ENCODE measurements around the gene CNGA3. TPM values are rescaled to one million over a fixed set of nuclear protein-coding genes. Genes with fewer than 3 reads are reported as not detected.
"Not testable (repeated sequence)": the region's sequence is repeated elsewhere in the genome, so short reads cannot be mapped to it uniquely, and the experiment has no call there.

The CNGA3 gene
- polyA plus RNA-seq: under 1 TPM; 0.02 to 0.05 TPM

GRCh38 chr2:98346311-98347236 is at the start of gene CNGA3:
Gene CNGA3, plus strand, starts transcription at chr2:98346456. Its CDS starts 23,520 bp downstream, at chr2:98369976.
- 6 to 9% methylated on average over 72 of the region's 72 CpGs for WGBS, 2 donors
- Histone ChIP-seq H3K36me3 (ENCODE audit: control insufficient read depth in 2 of 2, insufficient read depth in 2 of 2, low read length in 1 of 2) (no peaks in the 10 kb centered on the region), H3K27me3 (ENCODE audit: control insufficient read depth in 1 of 2, insufficient read depth in 2 of 2, low read length in 2 of 2) (peaks cover 8 to 29% of the 10 kb centered on the region in 2 donors), H3K4me1 (ENCODE audit: control insufficient read depth in 2 of 2, insufficient read depth in 2 of 2, low read length in 1 of 2) (peaks cover 5 to 6% of the 10 kb centered on the region in 2 donors), H3K9me3 (ENCODE audit: control insufficient read depth in 2 of 2, insufficient read depth in 1 of 2, low read depth in 1 of 2, low read length in 1 of 2) (peaks cover 0 to 6% of the 10 kb centered on the region in 2 donors), H3K27ac (ENCODE audit: low read depth in 2 of 2, low read length in 1 of 2) (no peak within 1 kb of the TSS), H3K4me3 (ENCODE audit: low read depth in 1 of 2, low read length in 2 of 2) (peak within 1 kb of the TSS in 1 of 2 donors; percentile 15)

GRCh38 chr2:98297817-98298682 is 48.2 kb upstream of the CNGA3 start:
- H3K4me3 ChIP-seq (ENCODE audit: low read depth in 1 of 2, low read length in 2 of 2): no peak overlapping the region
- H3K27ac ChIP-seq (ENCODE audit: low read depth in 2 of 2, low read length in 1 of 2): no peak overlapping the region
- H3K9me3 ChIP-seq (ENCODE audit: control insufficient read depth in 2 of 2, insufficient read depth in 1 of 2, low read depth in 1 of 2, low read length in 1 of 2): no peaks in the 10 kb centered on the region
- no peaks in the 10 kb centered on the region for H3K27me3 ChIP-seq (ENCODE audit: control insufficient read depth in 1 of 2, insufficient read depth in 2 of 2, low read length in 2 of 2)
- H3K4me1 ChIP-seq (ENCODE audit: control insufficient read depth in 2 of 2, insufficient read depth in 2 of 2, low read length in 1 of 2): peaks cover 0 to 8% of the 10 kb centered on the region in 2 donors
- no peaks in the 10 kb centered on the region for H3K36me3 ChIP-seq (ENCODE audit: control insufficient read depth in 2 of 2, insufficient read depth in 2 of 2, low read length in 1 of 2)
- 68 to 76% methylated on average over 12 of the region's 12 CpGs for WGBS, 2 donors

- H3K4me3 ChIP-seq (ENCODE audit: low read depth in 1 of 2, low read length in 2 of 2): no peak overlapping the region
- peaks cover 0 to 8% of the 10 kb centered on the region in 2 donors for H3K4me1 ChIP-seq (ENCODE audit: control insufficient read depth in 2 of 2, insufficient read depth in 2 of 2, low read length in 1 of 2)
- 58 to 68% methylated on average over 6 of the region's 6 CpGs for WGBS, 2 donors
- no peaks in the 10 kb centered on the region for H3K27me3 ChIP-seq (ENCODE audit: control insufficient read depth in 1 of 2, insufficient read depth in 2 of 2, low read length in 2 of 2)
- no peaks in the 10 kb centered on the region for H3K36me3 ChIP-seq (ENCODE audit: control insufficient read depth in 2 of 2, insufficient read depth in 2 of 2, low read length in 1 of 2)
- H3K9me3 ChIP-seq (ENCODE audit: control insufficient read depth in 2 of 2, insufficient read depth in 1 of 2, low read depth in 1 of 2, low read length in 1 of 2): no peaks in the 10 kb centered on the region
- no peak overlapping the region for H3K27ac ChIP-seq (ENCODE audit: low read depth in 2 of 2, low read length in 1 of 2)
These were observed 47.5 kb upstream of the CNGA3 start for GRCh38 chr2:98298683-98299164.

DNA sequence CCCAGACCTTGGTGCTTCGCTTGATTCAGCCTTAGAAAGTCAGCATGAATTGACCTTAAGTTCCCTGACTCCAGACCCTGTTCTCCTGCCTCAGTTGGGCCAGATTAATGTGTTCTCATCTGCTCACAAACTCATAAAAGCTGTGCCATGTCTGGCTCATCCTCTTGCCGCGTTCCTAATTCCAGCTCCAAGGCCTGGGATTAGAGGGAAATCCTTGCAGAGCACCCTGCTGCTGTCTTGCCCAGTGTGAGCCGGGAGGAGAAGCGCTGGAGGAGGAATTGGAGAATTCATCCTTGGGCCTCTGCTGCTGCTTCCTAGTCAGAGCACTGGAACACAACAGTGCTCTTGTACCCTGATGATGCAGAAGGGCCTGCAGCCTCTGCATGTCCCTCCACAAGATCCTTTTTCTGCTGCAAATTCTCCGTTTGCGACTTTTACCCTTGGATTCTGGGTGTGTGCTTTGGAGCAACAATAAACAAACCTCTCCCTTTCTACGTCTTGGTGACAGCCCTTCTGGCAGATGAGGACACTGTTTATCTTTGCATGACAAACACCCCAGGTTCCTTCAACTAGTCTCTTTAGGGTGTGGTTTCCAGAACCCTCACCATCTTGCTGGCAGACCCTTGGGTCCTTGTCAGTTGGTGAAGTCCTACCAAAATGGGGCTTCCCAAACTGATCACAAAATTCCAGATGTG is 46.9 kb upstream of the CNGA3 start:
- Histone ChIP-seq H3K27me3 (ENCODE audit: control insufficient read depth in 1 of 2, insufficient read depth in 2 of 2, low read length in 2 of 2) (no peaks in the 10 kb centered on the region), H3K4me3 (ENCODE audit: low read depth in 1 of 2, low read length in 2 of 2) (no peak overlapping the region), H3K27ac (ENCODE audit: low read depth in 2 of 2, low read length in 1 of 2) (no peak overlapping the region), H3K9me3 (ENCODE audit: control insufficient read depth in 2 of 2, insufficient read depth in 1 of 2, low read depth in 1 of 2, low read length in 1 of 2) (no peaks in the 10 kb centered on the region), H3K36me3 (ENCODE audit: control insufficient read depth in 2 of 2, insufficient read depth in 2 of 2, low read length in 1 of 2) (no peaks in the 10 kb centered on the region), H3K4me1 (ENCODE audit: control insufficient read depth in 2 of 2, insufficient read depth in 2 of 2, low read length in 1 of 2) (peaks cover 0 to 8% of the 10 kb centered on the region in 2 donors)
- 65 to 68% methylated on average over 8 of the region's 8 CpGs for WGBS, 2 donors

DNA sequence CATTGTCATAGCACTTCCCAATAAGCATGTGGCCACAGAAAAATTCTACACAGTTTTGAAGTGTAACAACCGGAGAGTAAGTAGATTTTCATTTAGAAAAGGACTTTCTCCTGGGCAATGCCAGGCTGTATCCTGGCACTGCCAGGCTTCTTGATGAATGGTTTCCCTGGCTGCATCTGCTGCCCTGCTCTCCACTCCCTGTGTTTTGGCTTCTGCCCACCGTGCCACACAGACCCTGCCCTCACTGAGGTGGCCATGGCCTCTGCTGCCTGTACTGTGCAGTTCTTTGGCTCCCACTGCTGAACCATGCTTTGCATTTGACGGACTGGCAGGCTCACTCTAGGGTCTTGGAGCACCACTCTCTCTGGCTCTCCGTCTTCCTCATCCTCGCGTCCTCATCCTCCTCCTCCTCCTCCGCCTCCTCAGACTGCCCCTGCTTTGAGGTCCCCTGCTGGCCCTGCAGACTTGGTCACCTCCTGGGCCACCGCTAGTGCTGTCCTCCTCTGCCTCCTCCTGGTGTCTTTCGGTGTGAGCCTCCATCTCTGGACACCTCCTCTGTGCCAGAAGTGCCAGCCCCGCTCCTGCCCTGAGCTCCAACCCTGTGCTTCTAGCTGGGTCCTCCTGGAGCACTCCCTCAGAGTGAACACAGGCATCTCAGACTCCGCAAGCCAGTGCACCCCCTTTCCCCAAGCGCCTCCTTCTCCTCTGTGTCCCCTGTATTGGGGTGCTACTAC is 45.9 kb upstream of the CNGA3 start:
- 88 to 90% methylated on average over 12 of the region's 12 CpGs for WGBS, 2 donors
- H3K36me3 ChIP-seq (ENCODE audit: control insufficient read depth in 2 of 2, insufficient read depth in 2 of 2, low read length in 1 of 2): no peaks in the 10 kb centered on the region

GRCh38 chr2:98301469-98301868 is 44.8 kb upstream of the CNGA3 start:
- no peaks in the 10 kb centered on the region for H3K36me3 ChIP-seq (ENCODE audit: control insufficient read depth in 2 of 2, insufficient read depth in 2 of 2, low read length in 1 of 2)
- H3K27me3 ChIP-seq (ENCODE audit: control insufficient read depth in 1 of 2, insufficient read depth in 2 of 2, low read length in 2 of 2): no peaks in the 10 kb centered on the region
- H3K9me3 ChIP-seq (ENCODE audit: control insufficient read depth in 2 of 2, insufficient read depth in 1 of 2, low read depth in 1 of 2, low read length in 1 of 2): no peaks in the 10 kb centered on the region
- 57 to 63% methylated on average over 5 of the region's 5 CpGs for WGBS, 2 donors
- no peak overlapping the region for H3K27ac ChIP-seq (ENCODE audit: low read depth in 2 of 2, low read length in 1 of 2)
- peaks cover 0 to 8% of the 10 kb centered on the region in 2 donors for H3K4me1 ChIP-seq (ENCODE audit: control insufficient read depth in 2 of 2, insufficient read depth in 2 of 2, low read length in 1 of 2)
- no peak overlapping the region for H3K4me3 ChIP-seq (ENCODE audit: low read depth in 1 of 2, low read length in 2 of 2)

More for the DNA sequence above, 45.9 kb upstream of the CNGA3 start:
- no peaks in the 10 kb centered on the region for H3K9me3 ChIP-seq (ENCODE audit: control insufficient read depth in 2 of 2, insufficient read depth in 1 of 2, low read depth in 1 of 2, low read length in 1 of 2)
- H3K27ac ChIP-seq (ENCODE audit: low read depth in 2 of 2, low read length in 1 of 2): no peak overlapping the region
- H3K27me3 ChIP-seq (ENCODE audit: control insufficient read depth in 1 of 2, insufficient read depth in 2 of 2, low read length in 2 of 2): no peaks in the 10 kb centered on the region
- peaks cover 0 to 8% of the 10 kb centered on the region in 2 donors for H3K4me1 ChIP-seq (ENCODE audit: control insufficient read depth in 2 of 2, insufficient read depth in 2 of 2, low read length in 1 of 2)
- H3K4me3 ChIP-seq (ENCODE audit: low read depth in 1 of 2, low read length in 2 of 2): no peak overlapping the region

DNA sequence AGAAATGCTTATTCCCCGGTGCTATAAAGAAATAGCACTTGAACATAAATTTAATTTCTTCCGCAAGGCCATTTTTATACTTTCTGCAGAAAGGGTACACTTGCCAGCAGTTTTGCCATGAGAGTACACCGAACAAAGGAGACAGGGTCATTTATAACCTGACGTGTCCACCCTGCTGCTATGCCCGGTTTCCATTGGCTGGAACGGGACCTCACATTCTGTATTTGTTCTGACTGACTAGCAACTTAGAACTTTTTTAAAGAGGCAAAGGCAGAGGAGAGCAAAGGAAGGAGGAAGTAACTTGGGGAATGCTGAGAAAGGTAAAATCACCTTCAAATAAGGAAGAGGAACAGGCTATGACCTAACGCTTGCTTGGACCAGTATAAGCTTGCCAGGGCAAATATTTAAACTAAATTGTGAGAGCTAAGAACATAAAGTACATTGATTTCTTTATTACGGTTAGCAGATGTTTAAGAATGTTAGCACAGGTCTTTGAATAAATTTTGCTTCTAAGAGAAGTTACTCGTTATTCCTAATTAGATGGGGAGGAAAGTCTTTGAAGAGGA is 39.0 kb upstream of the CNGA3 start:
- H3K27ac ChIP-seq (ENCODE audit: low read depth in 2 of 2, low read length in 1 of 2); H3K27me3 ChIP-seq (ENCODE audit: control insufficient read depth in 1 of 2, insufficient read depth in 2 of 2, low read length in 2 of 2); H3K4me3 ChIP-seq (ENCODE audit: low read depth in 1 of 2, low read length in 2 of 2); H3K36me3 ChIP-seq (ENCODE audit: control insufficient read depth in 2 of 2, insufficient read depth in 2 of 2, low read length in 1 of 2); H3K9me3 ChIP-seq (ENCODE audit: control insufficient read depth in 2 of 2, insufficient read depth in 1 of 2, low read depth in 1 of 2, low read length in 1 of 2); H3K4me1 ChIP-seq (ENCODE audit: control insufficient read depth in 2 of 2, insufficient read depth in 2 of 2, low read length in 1 of 2): not testable (repeated sequence)
- 55 to 59% methylated on average over 9 of the region's 9 CpGs for WGBS, 2 donors

- H3K27me3 ChIP-seq (ENCODE audit: control insufficient read depth in 1 of 2, insufficient read depth in 2 of 2, low read length in 2 of 2): no peaks in the 10 kb centered on the region
- no peak overlapping the region for H3K4me3 ChIP-seq (ENCODE audit: low read depth in 1 of 2, low read length in 2 of 2)
- 49 to 52% methylated on average over 8 of the region's 8 CpGs for WGBS, 2 donors
- H3K36me3 ChIP-seq (ENCODE audit: control insufficient read depth in 2 of 2, insufficient read depth in 2 of 2, low read length in 1 of 2): no peaks in the 10 kb centered on the region
- no peak overlapping the region for H3K27ac ChIP-seq (ENCODE audit: low read depth in 2 of 2, low read length in 1 of 2)
- no peaks in the 10 kb centered on the region for H3K4me1 ChIP-seq (ENCODE audit: control insufficient read depth in 2 of 2, insufficient read depth in 2 of 2, low read length in 1 of 2)
- peaks cover 2 to 3% of the 10 kb centered on the region in 2 donors for H3K9me3 ChIP-seq (ENCODE audit: control insufficient read depth in 2 of 2, insufficient read depth in 1 of 2, low read depth in 1 of 2, low read length in 1 of 2)
These were observed 38.2 kb upstream of the CNGA3 start for GRCh38 chr2:98308068-98308467.
